ENCODE measurements around the gene FPGS. TPM values are rescaled to one million over a fixed set of nuclear protein-coding genes. Genes with fewer than 3 reads are reported as not detected.

The FPGS gene
- total RNA-seq, 1 experiment from 2014 or later, result 70.6 TPM

GRCh38 chr9:127833555-127833954, 30.9 kb downstream of the FPGS start:
- no TSS peak for BruUV-seq (replicated peaks)

More at GRCh38 chr9:127833555-127833954, 30.9 kb downstream of the FPGS start:
- Histone ChIP-seq H3K27me3 (ENCODE audit: insufficient read depth, low read length) (no peaks in the 10 kb centered on the region), H3K9me2 (ENCODE audit: insufficient read depth) (no peaks in the 10 kb centered on the region), H3K4me3 (replicated peaks in 1 of 2; ENCODE audit: low read depth in 1 of 2, low read length in 2 of 2) (no peak overlapping the region), H2AFZ (ENCODE audit: low read depth, low read length, poor library complexity, severe bottlenecking) (no peak overlapping the region), H3K9me3 (ENCODE audit: control insufficient read depth in 1 of 2, insufficient read depth in 1 of 2, low read depth in 1 of 2, low read length in 2 of 2) (no peaks in the 10 kb centered on the region), H3K27ac (ENCODE audit: low read depth, low read length) (no peak overlapping the region), H3K4me1 (ENCODE audit: control insufficient read depth in 1 of 2, insufficient read depth in 2 of 2, low read length in 2 of 2) (peaks cover 4 to 5% of the 10 kb centered on the region in 2 experiments), H3K36me3 (ENCODE audit: control insufficient read depth in 1 of 2, insufficient read depth in 2 of 2, low read length in 2 of 2) (no peaks in the 10 kb centered on the region), H3K9ac (ENCODE audit: low read length) (no peak overlapping the region), H4K20me1 (ENCODE audit: insufficient read depth) (no peaks in the 10 kb centered on the region), H3K4me2 (ENCODE audit: low read length) (no peak overlapping the region), H3K79me2 (ENCODE audit: insufficient read depth, low read length) (no peaks in the 10 kb centered on the region)
- intact Hi-C loops (cut with micrococcal nuclease), result no loop called here
- ChIA-PET CTCF (interaction anchor here (0.6 kb wide), 1 partner anchor 37 kb away, joined by 3 read pairs; no protein-coding TSS in a partner anchor), POLR2A (no interaction called here), RAD21 (ENCODE audit: low non-redundant PET in 1 of 2, low total read pairs in 2 of 2, uncharacterized antibody in 2 of 2, unreplicated experiment in 2 of 2) (no interaction called here)
- ATAC-seq (no peak), DNase-seq (ENCODE audit: low read depth, low spot score) (no peak)
- TF ChIP-seq RAD21 (IDR thresholded peaks at IDR 0.05; ENCODE audit: low read depth) (no peak), JUND (IDR thresholded peaks at IDR 0.05) (no peak), MAX (IDR thresholded peaks at IDR 0.05) (no peak), REST (IDR thresholded peaks at IDR 0.05; ENCODE audit: low read depth) (no peak), SP1 (IDR thresholded peaks at IDR 0.05; ENCODE audit: low read depth) (no peak), CEBPB (IDR thresholded peaks at IDR 0.05; ENCODE audit: low read depth) (no peak), EZH2 (IDR thresholded peaks at IDR 0.05) (no peak), ATF3 (IDR thresholded peaks at IDR 0.05) (no peak), EGR1 (IDR thresholded peaks at IDR 0.05; ENCODE audit: low read depth) (no peak), SRF (IDR thresholded peaks at IDR 0.05; ENCODE audit: low read depth) (no peak), TCF7L2 (IDR thresholded peaks at IDR 0.05; ENCODE audit: borderline replicate concordance, extremely low read depth, insufficient read depth, insufficient read length) (no peak), FOSL1 (IDR thresholded peaks at IDR 0.05; ENCODE audit: low read depth) (no peak), POLR2AphosphoS5 (IDR thresholded peaks at IDR 0.05; ENCODE audit: low read depth, low read length) (no peak), YY1 (IDR thresholded peaks at IDR 0.05; ENCODE audit: extremely low read depth, insufficient replicate concordance, low read depth, low read length) (no peak)
- TF ChIP-seq, protein P1, sequence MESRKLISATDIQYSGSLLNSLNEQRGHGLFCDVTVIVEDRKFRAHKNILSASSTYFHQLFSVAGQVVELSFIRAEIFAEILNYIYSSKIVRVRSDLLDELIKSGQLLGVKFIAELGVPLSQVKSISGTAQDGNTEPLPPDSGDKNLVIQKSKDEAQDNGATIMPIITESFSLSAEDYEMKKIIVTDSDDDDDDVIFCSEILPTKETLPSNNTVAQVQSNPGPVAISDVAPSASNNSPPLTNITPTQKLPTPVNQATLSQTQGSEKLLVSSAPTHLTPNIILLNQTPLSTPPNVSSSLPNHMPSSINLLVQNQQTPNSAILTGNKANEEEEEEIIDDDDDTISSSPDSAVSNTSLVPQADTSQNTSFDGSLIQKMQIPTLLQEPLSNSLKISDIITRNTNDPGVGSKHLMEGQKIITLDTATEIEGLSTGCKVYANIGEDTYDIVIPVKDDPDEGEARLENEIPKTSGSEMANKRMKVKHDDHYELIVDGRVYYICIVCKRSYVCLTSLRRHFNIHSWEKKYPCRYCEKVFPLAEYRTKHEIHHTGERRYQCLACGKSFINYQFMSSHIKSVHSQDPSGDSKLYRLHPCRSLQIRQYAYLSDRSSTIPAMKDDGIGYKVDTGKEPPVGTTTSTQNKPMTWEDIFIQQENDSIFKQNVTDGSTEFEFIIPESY (IDR thresholded peaks at IDR 0.05; ENCODE audit: extremely low read depth, insufficient replicate concordance, low read length), result no peak
